Measurements from ENCODE around the gene THTPA. TPM values are rescaled to one million over a fixed set of nuclear protein-coding genes. Genes with fewer than 3 reads are reported as not detected.

Gene THTPA
- total and polyA plus RNA-seq, 7 donors: 8.9 to 35.4 (median 22.0) TPM

GRCh38 chr14:23564181-23564812, 8.2 kb downstream of the THTPA start:
- Histone ChIP-seq H3K27me3 (no peaks in the 10 kb centered on the region), H3K27ac (no peak overlapping the region), H3K4me1 (peaks cover 0 to 19% (median 10%) of the 10 kb centered on the region in 4 donors), H3K36me3 (peaks cover 0 to 9% (median 3%) of the 10 kb centered on the region in 4 donors), H3K4me3 (no peak overlapping the region), H3K9me3 (no peaks in the 10 kb centered on the region)
- intact Hi-C loops (cut with DNase I): no loop called here
- TF ChIP-seq EP300 (IDR thresholded peaks at IDR 0.05) (no peak), POLR2AphosphoS5 (IDR thresholded peaks at IDR 0.05) (no peak), POLR2A (IDR thresholded peaks at IDR 0.05) (no peak)
- TF ChIP-seq, protein P1, sequence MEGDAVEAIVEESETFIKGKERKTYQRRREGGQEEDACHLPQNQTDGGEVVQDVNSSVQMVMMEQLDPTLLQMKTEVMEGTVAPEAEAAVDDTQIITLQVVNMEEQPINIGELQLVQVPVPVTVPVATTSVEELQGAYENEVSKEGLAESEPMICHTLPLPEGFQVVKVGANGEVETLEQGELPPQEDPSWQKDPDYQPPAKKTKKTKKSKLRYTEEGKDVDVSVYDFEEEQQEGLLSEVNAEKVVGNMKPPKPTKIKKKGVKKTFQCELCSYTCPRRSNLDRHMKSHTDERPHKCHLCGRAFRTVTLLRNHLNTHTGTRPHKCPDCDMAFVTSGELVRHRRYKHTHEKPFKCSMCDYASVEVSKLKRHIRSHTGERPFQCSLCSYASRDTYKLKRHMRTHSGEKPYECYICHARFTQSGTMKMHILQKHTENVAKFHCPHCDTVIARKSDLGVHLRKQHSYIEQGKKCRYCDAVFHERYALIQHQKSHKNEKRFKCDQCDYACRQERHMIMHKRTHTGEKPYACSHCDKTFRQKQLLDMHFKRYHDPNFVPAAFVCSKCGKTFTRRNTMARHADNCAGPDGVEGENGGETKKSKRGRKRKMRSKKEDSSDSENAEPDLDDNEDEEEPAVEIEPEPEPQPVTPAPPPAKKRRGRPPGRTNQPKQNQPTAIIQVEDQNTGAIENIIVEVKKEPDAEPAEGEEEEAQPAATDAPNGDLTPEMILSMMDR (IDR thresholded peaks at IDR 0.05): no peak
- DNase-seq: peak; percentile 62
- 87 to 91% methylated on average over 13 of the region's 13 CpGs for WGBS, 2 donors

DNA sequence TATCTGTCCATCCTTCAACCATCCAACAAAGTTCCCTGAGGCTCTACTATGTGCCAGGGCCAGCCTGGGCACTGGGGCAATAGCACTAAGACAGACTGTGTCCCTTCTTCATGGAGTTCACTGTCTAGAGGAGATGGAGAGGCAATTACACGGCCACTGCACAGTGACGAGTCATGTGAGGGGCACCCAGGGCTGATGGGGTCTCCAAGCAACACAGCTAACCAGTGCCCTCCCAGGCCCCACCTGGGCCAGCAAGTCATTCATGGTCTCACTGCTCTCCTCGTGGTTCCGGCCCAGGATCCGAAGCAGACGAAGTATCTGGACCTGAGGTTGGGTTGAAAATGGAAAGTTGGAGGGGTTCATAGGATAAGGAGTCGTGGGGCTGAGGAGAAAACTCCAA, 8.8 kb downstream of the THTPA start:
- Histone ChIP-seq H3K9me3 (no peaks in the 10 kb centered on the region), H3K27me3 (no peaks in the 10 kb centered on the region), H3K36me3 (peaks cover 0 to 5% (median 3%) of the 10 kb centered on the region in 4 donors), H3K27ac (no peak overlapping the region), H3K4me3 (no peak overlapping the region), H3K4me1 (peaks cover 0 to 19% (median 10%) of the 10 kb centered on the region in 4 donors)
- peak; percentile 59 for DNase-seq
- 85 to 90% methylated on average over 7 of the region's 7 CpGs for WGBS, 2 donors
- intact Hi-C loops (cut with DNase I): no loop called here
- TF ChIP-seq POLR2A (IDR thresholded peaks at IDR 0.05): no peak
- TF ChIP-seq, protein P1 (IDR thresholded peaks at IDR 0.05): no peak
- TF ChIP-seq POLR2AphosphoS5 (IDR thresholded peaks at IDR 0.05): no peak
- no peak for TF ChIP-seq EP300 (IDR thresholded peaks at IDR 0.05)

GRCh38 chr14:23565626-23566025, 9.6 kb downstream of the THTPA start:
- H3K4me3 ChIP-seq: no peak overlapping the region
- WGBS, 2 donors: 91% methylated on average over 11 of the region's 11 CpGs
- no peaks in the 10 kb centered on the region for H3K36me3 ChIP-seq
- no peaks in the 10 kb centered on the region for H3K9me3 ChIP-seq
- H3K4me1 ChIP-seq: peaks cover 0 to 19% (median 10%) of the 10 kb centered on the region in 4 donors
- H3K27me3 ChIP-seq: no peaks in the 10 kb centered on the region
- TF ChIP-seq POLR2A (IDR thresholded peaks at IDR 0.05) (no peak), POLR2AphosphoS5 (IDR thresholded peaks at IDR 0.05) (peak in 1 of 4 donors; percentile 8)
- DNase-seq: peak; percentile 56
- intact Hi-C loops (cut with DNase I): no loop called here
- H3K27ac ChIP-seq: no peak overlapping the region

DNA sequence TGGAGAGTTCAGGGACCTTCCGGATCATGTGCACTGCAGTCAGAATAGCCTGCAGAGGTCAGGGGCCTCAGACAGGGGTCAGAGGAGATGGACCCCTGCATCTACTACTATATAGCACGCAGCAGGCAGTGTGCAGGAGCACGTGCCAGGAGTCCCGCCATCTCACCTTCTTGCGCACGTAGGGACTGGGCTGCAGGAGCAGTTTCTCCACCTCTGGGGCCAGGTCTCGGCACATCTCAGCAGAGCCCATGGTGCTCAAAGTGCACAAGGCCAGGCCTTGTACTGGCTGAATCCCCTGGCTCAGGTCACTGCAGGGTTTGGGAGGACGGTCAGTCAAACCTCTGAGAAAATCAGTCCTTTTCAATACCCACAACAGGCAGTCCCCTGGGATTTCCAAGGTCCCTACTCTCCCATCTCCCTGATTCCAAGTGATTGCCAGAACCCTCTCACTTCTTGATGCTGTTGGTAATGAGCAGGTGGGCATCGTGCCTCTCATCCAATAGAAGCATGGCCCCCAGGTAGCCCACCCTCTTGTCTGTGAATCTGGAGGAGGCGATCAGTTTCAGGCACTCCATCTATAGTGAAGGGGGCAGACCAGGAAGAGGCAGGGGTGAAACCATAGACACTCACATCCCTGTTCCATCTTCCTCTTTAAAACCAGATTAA, 10.2 kb downstream of the THTPA start:
- Histone ChIP-seq H3K4me1 (peaks cover 0 to 19% (median 10%) of the 10 kb centered on the region in 4 donors), H3K4me3 (peak overlapping the region in 2 of 4 donors; percentile 54 to 68), H3K27me3 (peaks cover 0 to 6% (median 0%) of the 10 kb centered on the region in 3 donors), H3K36me3 (no peaks in the 10 kb centered on the region), H3K9me3 (no peaks in the 10 kb centered on the region), H3K27ac (no peak overlapping the region)
- TF ChIP-seq, protein P1 (IDR thresholded peaks at IDR 0.05): no peak
- TF ChIP-seq POLR2A (IDR thresholded peaks at IDR 0.05): no peak
- TF ChIP-seq EP300 (IDR thresholded peaks at IDR 0.05): no peak
- no peak for TF ChIP-seq POLR2AphosphoS5 (IDR thresholded peaks at IDR 0.05)
- intact Hi-C loops (cut with DNase I): no loop called here
- peak; percentile 57 for DNase-seq
- WGBS, 2 donors: 93 to 96% methylated on average over 10 of the region's 10 CpGs

DNA sequence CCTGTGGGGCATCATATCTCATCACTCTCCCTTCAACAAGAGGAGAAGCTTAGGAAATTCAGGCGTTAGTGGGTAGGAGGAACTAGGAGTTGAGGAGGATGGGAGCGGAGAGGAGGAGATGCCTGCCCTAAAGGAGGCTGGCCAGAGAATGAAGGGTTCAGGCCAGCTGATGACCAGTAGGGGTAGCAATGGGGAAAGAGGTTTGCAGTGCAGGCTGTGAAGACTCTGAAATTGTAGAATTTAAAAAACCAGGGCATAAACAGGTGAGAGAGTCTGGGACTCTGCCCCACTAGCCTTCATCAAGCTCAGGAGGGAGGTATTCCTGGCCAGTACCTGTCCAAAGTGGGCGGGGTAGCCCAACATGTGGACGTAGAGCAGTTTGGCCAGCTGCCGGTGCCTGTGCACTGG, 10.7 kb downstream of the THTPA start:
- WGBS, 2 donors: 15 to 22% methylated on average over 5 of the region's 5 CpGs
- TF ChIP-seq POLR2A (IDR thresholded peaks at IDR 0.05) (no peak), EP300 (IDR thresholded peaks at IDR 0.05) (no peak), POLR2AphosphoS5 (IDR thresholded peaks at IDR 0.05) (no peak)
- TF ChIP-seq, protein P1 (IDR thresholded peaks at IDR 0.05): no peak
- intact Hi-C loops (cut with DNase I): no loop called here
- Histone ChIP-seq H3K9me3 (no peaks in the 10 kb centered on the region), H3K27me3 (peaks cover 0 to 11% (median 0%) of the 10 kb centered on the region in 3 donors), H3K36me3 (no peaks in the 10 kb centered on the region), H3K4me1 (peaks cover 0 to 19% (median 10%) of the 10 kb centered on the region in 4 donors), H3K4me3 (peak overlapping the region; percentile 50 to 68 (median 60)), H3K27ac (peak overlapping the region; percentile 62 to 73 (median 64))
- DNase-seq: no peak
